Panc1 (cell line): ENCODE measurements around the gene DGCR2. TPM values are rescaled to one million over a fixed set of nuclear protein-coding genes. Genes with fewer than 3 reads are reported as not detected.

Experiments
- ATAC-seq: fragments of 200-7000 bp; cut with Tn5 transposase; 2 replicates; pipeline ENCODE4 v1.9.1; 2020; ENCODE audit warnings: mild to moderate bottlenecking, moderate library complexity
- BruUV-seq: library from RNA; stranded (reverse); fragments of 400-500 nt; replicated peaks from 2 replicates; lab custom pipeline; 2021; lab: Mats Ljungman, UMichigan
- CTCF ChIA-PET: fragments of 300-600 bp; sonication (Branson Sonifier 250); formaldehyde crosslinking; loops from one replicate; lab custom pipeline; 2022; ENCODE audit warnings: antibody characterized with exemption; lab: Charles Lee
- POLR2A ChIA-PET: fragments of 300-600 bp; sonication (Branson Sonifier 250); formaldehyde crosslinking; loops from one replicate; lab custom pipeline; 2022; ENCODE audit warnings: antibody characterized with exemption; lab: Charles Lee
- DNase-seq: peaks from one replicate; pipeline ENCODE4 v3.0.0-alpha.2; 2010; ENCODE audit warnings: low read depth, low spot score
- H3K27ac ChIP-seq: 2 replicates; pipeline ENCODE4 v1.5.1; 2011; ENCODE audit warnings: mild to moderate bottlenecking, low read length, inconsistent platforms
- H3K27me3 ChIP-seq: fragments of 200-500 bp; sonication (Bioruptor generic); 2 replicates; pipeline ENCODE4 v1.6.0; 2014; ENCODE audit warnings: low read length, inconsistent platforms; ENCODE audit not compliant: control insufficient read depth, insufficient read depth
- H3K36me3 ChIP-seq: fragments of 200-500 bp; sonication (Bioruptor generic); 2 replicates; pipeline ENCODE4 v1.5.1; 2014; ENCODE audit warnings: inconsistent platforms, mild to moderate bottlenecking, low read length, moderate library complexity; ENCODE audit not compliant: control insufficient read depth, insufficient read depth
- H3K4me1 ChIP-seq: 2 replicates; pipeline ENCODE4 v1.5.1; 2011; ENCODE audit warnings: inconsistent platforms, mild to moderate bottlenecking, low read length, moderate library complexity; ENCODE audit not compliant: control insufficient read depth, insufficient read depth
- H3K4me3 ChIP-seq, 2 experiments: 2 replicates each; pipeline ENCODE4 v1.5.1; 2011 to 2012; ENCODE audit warnings: low read depth in 2 of 2, low read length in 2 of 2, mild to moderate bottlenecking in 2 of 2, inconsistent platforms in 1 of 2, moderate library complexity in 1 of 2
- H3K9me3 ChIP-seq: fragments of 200-500 bp; sonication (Bioruptor generic); 2 replicates; pipeline ENCODE4 v1.5.1; 2014; ENCODE audit warnings: low read depth, mild to moderate bottlenecking, inconsistent platforms, low read length, moderate library complexity; ENCODE audit not compliant: control insufficient read depth, insufficient read depth
- CTCF ChIP-seq: fragments of 450-650 bp; IDR thresholded peaks from 2 replicates; pipeline ENCODE4 v1.5.1; 2017; ENCODE audit warnings: mild to moderate bottlenecking
- POLR2AphosphoS5 ChIP-seq: IDR thresholded peaks from 2 replicates; pipeline ENCODE4 v1.6.1; 2012; ENCODE audit warnings: mild to moderate bottlenecking, low read depth, low read length, moderate library complexity
- REST ChIP-seq, 2 experiments: IDR thresholded peaks; 2 replicates each; pipeline ENCODE4 v1.6.1; 2011 to 2012; ENCODE audit warnings: low read depth in 2 of 2, control low read depth in 1 of 2, low read length in 1 of 2, mild to moderate bottlenecking in 1 of 2, moderate library complexity in 1 of 2; ENCODE audit not compliant: insufficient read depth in 1 of 2
- SIN3A ChIP-seq: IDR thresholded peaks from 2 replicates; pipeline ENCODE4 v1.6.1; 2012; ENCODE audit warnings: low read depth, mild to moderate bottlenecking, low read length, moderate library complexity, borderline replicate concordance; ENCODE audit not compliant: insufficient read depth
- TCF7L2 ChIP-seq: IDR thresholded peaks from 2 replicates; pipeline ENCODE4 v1.6.1; 2011; ENCODE audit warnings: mild to moderate bottlenecking, low read depth, low read length, inconsistent platforms
- in situ Hi-C: cut with HindIII; loops from 2 replicates; pipeline ENCODE4 v1.10.0; 2016; ENCODE audit warnings: low sequenced_read_pairs, low pct_unique_long_range_greater_than_20kb
- intact Hi-C: fragments of 100-400 bp; cut with micrococcal nuclease; formaldehyde crosslinking; loops from one replicate; pipeline ENCODE4 v1.10.0; 2022; ENCODE audit not compliant: unreplicated experiment
- total RNA-seq: library from RNA; stranded (reverse); gene quantifications from one replicate; pipeline ENCODE4 v1.2.1, GENCODE V29; 2021; ENCODE audit not compliant: unreplicated experiment

Gene DGCR2
- total RNA-seq, 1 experiment from 2014 or later: 35.1 TPM

DNA sequence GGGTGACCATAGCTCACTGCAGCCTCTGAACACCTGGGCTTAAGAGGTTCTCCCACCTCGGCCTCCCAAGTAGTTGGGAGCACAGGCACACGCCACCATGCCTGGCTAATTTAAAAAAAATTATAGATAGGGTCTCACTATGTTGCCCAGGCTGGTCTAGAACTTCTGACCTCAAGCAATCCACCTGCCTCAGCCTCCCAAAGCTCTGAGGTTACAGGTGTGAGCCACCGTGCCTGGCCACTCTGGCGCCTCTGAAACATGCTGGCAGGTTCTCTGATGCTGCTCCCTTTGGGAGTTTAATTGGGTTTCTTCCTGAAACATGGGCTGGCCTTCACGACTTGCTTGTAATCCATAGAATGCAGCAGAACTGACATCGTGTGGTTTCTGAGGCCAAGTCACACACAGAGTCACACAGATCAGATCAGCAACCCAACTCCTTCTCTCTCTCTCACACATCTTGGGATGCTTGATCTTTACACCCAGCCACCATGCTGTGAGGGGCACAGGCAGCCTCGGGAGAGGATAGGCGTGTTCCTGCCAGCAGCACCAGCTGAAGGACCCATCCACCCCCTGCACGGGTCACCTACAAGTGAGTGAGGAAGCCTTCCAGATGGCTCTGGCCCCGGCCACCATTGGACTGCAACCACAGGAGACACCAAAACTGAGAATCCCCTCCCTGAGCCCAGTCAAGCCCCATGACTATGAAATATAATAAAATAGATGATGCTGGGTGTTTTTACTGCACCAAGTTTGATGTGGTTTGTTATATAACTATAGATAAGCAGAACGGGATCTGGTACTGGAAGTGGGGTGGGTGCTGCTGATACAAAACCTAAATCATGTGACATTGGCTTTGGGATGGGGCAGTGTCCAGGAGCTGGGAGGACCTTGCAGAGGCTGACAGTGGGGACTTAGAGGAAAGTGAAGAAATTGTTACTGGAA, 31.0 kb upstream of the DGCR2 start:
- intact Hi-C loops (no loop called here), in situ Hi-C loops (no loop called here)
- H3K36me3 ChIP-seq: no peaks in the 10 kb centered on the region
- BruUV-seq: no TSS peak
- no peaks in the 10 kb centered on the region for H3K9me3 ChIP-seq
- no peak; the same call in 1 of the 2 replicates for ATAC-seq
- no peak for DNase-seq
- H3K27me3 ChIP-seq: no peaks in the 10 kb centered on the region; the same call in 1 of the 2 replicates
- H3K4me3 ChIP-seq: no peak overlapping the region
- no peak overlapping the region for H3K27ac ChIP-seq
- POLR2A ChIA-PET: no interaction called here
- no peaks in the 10 kb centered on the region for H3K4me1 ChIP-seq
- CTCF ChIA-PET: no interaction called here
- TF ChIP-seq SIN3A: no peak

GRCh38 chr22:19151329-19152191, 29.3 kb upstream of the DGCR2 start:
- intact Hi-C loops (no loop called here), in situ Hi-C loops (no loop called here)
- H3K27me3 ChIP-seq: no peaks in the 10 kb centered on the region; the same call in 1 of the 2 replicates
- no peak overlapping the region for H3K27ac ChIP-seq
- H3K4me3 ChIP-seq: no peak overlapping the region
- no peak for ATAC-seq
- H3K36me3 ChIP-seq: no peaks in the 10 kb centered on the region
- no peaks in the 10 kb centered on the region for H3K4me1 ChIP-seq
- CTCF ChIA-PET: interaction anchor here (0.7 kb wide), 1 partner anchor 18 kb away, joined by 12 read pairs; no protein-coding TSS in a partner anchor
- POLR2A ChIA-PET: no interaction called here
- DNase-seq: no peak
- TF ChIP-seq CTCF (no peak), REST (IDR thresholded peaks at IDR 0.05; ENCODE audit: insufficient read depth in 1 of 2, low read depth in 2 of 2, low read length in 1 of 2) (no peak), SIN3A (no peak), TCF7L2 (no peak), POLR2AphosphoS5 (no peak)
- no peaks in the 10 kb centered on the region for H3K9me3 ChIP-seq
- no TSS peak for BruUV-seq
